Lower leg skin (tissue), 3 donors: Measurements from ENCODE around the gene HDAC4.

Source experiments
- CTCF ChIP-seq, 3 donors: fragments of 450-650 bp; IDR thresholded peaks; one replicate each; pipeline ENCODE4 v1.5.1; 2016; ENCODE audit warnings: antibody characterized with exemption in 3 of 3, mild to moderate bottlenecking in 3 of 3, moderate library complexity in 2 of 3
- POLR2A ChIP-seq, 2 donors: fragments of 450-650 bp; IDR thresholded peaks; one replicate each; pipeline ENCODE4 v1.6.1; 2016 to 2017; ENCODE audit warnings: antibody characterized with exemption in 2 of 2, mild to moderate bottlenecking in 1 of 2, moderate library complexity in 1 of 2

GRCh38 chr2:239289545-239289944, 111.3 kb downstream of the HDAC4 start:
- TF ChIP-seq CTCF (IDR thresholded peaks at IDR 0.05) (no peak), POLR2A (IDR thresholded peaks at IDR 0.05) (no peak)
